ENCODE results near the gene KIAA0825. TPM values are rescaled to one million over a fixed set of nuclear protein-coding genes. Genes with fewer than 3 reads are reported as not detected.

KIAA0825 gene
- total and polyA plus RNA-seq, 8 donors, result 0.29 to 15.6 (median 1.5) TPM

GRCh38 chr5:94245608-94246007, 372.8 kb downstream of the KIAA0825 start:
- Histone ChIP-seq H3K4me1 (peaks cover 0 to 21% (median 6%) of the 10 kb centered on the region in 4 donors), H3K4me3 (no peak overlapping the region), H3K27me3 (no peaks in the 10 kb centered on the region), H3K36me3 (no peaks in the 10 kb centered on the region), H3K9me3 (no peaks in the 10 kb centered on the region), H3K27ac (no peak overlapping the region)
- intact Hi-C loops (cut with DNase I; ENCODE audit: low total_unique reads), result no loop called here
- DNase-seq, result no peak
- TF ChIP-seq CTCF (IDR thresholded peaks at IDR 0.05) (no peak), POLR2A (IDR thresholded peaks at IDR 0.05) (no peak)
- WGBS, 5 donors, result 79 to 94% (median 83%) methylated on average over 4 of the region's 4 CpGs

GRCh38 chr5:94244921-94245320, 373.5 kb downstream of the KIAA0825 start:
- no peaks in the 10 kb centered on the region for H3K9me3 ChIP-seq
- peaks cover 0 to 28% (median 10%) of the 10 kb centered on the region in 4 donors for H3K4me1 ChIP-seq
- no peak for DNase-seq
- H3K27ac ChIP-seq, result no peak overlapping the region
- 18 to 32% (median 21%) methylated on average over 1 of the region's 1 CpG for WGBS, 5 donors
- no peaks in the 10 kb centered on the region for H3K27me3 ChIP-seq
- TF ChIP-seq CTCF (IDR thresholded peaks at IDR 0.05) (no peak), POLR2AphosphoS5 (IDR thresholded peaks at IDR 0.05) (no peak), POLR2A (IDR thresholded peaks at IDR 0.05) (no peak)
- no peak overlapping the region for H3K4me3 ChIP-seq
- intact Hi-C loops (cut with DNase I; ENCODE audit: low total_unique reads), result no loop called here
- H3K36me3 ChIP-seq, result no peaks in the 10 kb centered on the region

- Histone ChIP-seq H3K36me3 (no peaks in the 10 kb centered on the region), H3K4me3 (no peak overlapping the region), H3K27ac (no peak overlapping the region), H3K4me1 (peaks cover 0 to 39% (median 15%) of the 10 kb centered on the region in 4 donors), H3K27me3 (no peaks in the 10 kb centered on the region), H3K9me3 (no peaks in the 10 kb centered on the region)
- no peak for TF ChIP-seq EP300 (IDR thresholded peaks at IDR 0.05)
- TF ChIP-seq POLR2A (IDR thresholded peaks at IDR 0.05), result no peak
- TF ChIP-seq POLR2AphosphoS5 (IDR thresholded peaks at IDR 0.05), result no peak
- no peak for TF ChIP-seq CTCF (IDR thresholded peaks at IDR 0.05)
- WGBS, 5 donors, result 46 to 68% (median 66%) methylated on average over 3 of the region's 3 CpGs
- DNase-seq, result no peak
- intact Hi-C loops (cut with DNase I; ENCODE audit: low total_unique reads), result no loop called here
Observed at GRCh38 chr5:94243612-94244011, 374.8 kb downstream of the KIAA0825 start.

GRCh38 chr5:94240993-94241651, 377.3 kb downstream of the KIAA0825 start:
- 58 to 75% (median 62%) methylated on average over 3 of the region's 3 CpGs for WGBS, 5 donors
- peaks cover 0 to 39% (median 15%) of the 10 kb centered on the region in 4 donors for H3K4me1 ChIP-seq
- H3K9me3 ChIP-seq, result peaks cover 0 to under 1% (median 0%) of the 10 kb centered on the region in 4 donors
- peak in 1 of 2 donors; percentile 55 for DNase-seq
- intact Hi-C loops (cut with DNase I; ENCODE audit: low total_unique reads), result no loop called here
- H3K27me3 ChIP-seq, result no peaks in the 10 kb centered on the region
- no peaks in the 10 kb centered on the region for H3K36me3 ChIP-seq
- H3K4me3 ChIP-seq, result no peak overlapping the region
- peak overlapping the region in 4 of 5 donors; percentile 27 to 61 (median 40) for H3K27ac ChIP-seq
- TF ChIP-seq EP300 (IDR thresholded peaks at IDR 0.05) (no peak), POLR2AphosphoS5 (IDR thresholded peaks at IDR 0.05) (no peak), CTCF (IDR thresholded peaks at IDR 0.05) (no peak), POLR2A (IDR thresholded peaks at IDR 0.05) (no peak)
